HEK293 (cell line): Measurements from ENCODE around the gene S100A2.
A peak's percentile ranks its signal among the peaks of the same experiment; 100 is the strongest.

ENCODE experiments used
- CTCF ChIA-PET: fragments of 350-600 bp; formaldehyde crosslinking; extraction: SDS; loops from one replicate; lab custom pipeline; 2021; ENCODE audit warnings: antibody characterized with exemption; lab: Yijun Ruan, JAX
- POLR2A ChIA-PET: fragments of 300-600 bp; formaldehyde crosslinking; extraction: SDS; loops from one replicate; lab custom pipeline; 2020; ENCODE audit warnings: antibody characterized with exemption, inconsistent platforms; lab: Yijun Ruan, JAX
- H3K27ac ChIP-seq: fragments of 200-500 bp; sonication (Bioruptor generic); 2 replicates; pipeline ENCODE4 v1.5.1; 2014; ENCODE audit warnings: low read depth, low read length, control low read depth, inconsistent platforms; ENCODE audit errors: extremely low read depth
- H3K36me3 ChIP-seq, 2 experiments: fragments of 200-500 bp in 1 of 2; sonication (Bioruptor generic) in 1 of 2; 1 replicate in 1 of 2; 2 replicates in 1 of 2; pipeline ENCODE4 v1.5.1; 2014 to 2017; ENCODE audit warnings: inconsistent platforms in 2 of 2, low read length in 2 of 2; ENCODE audit not compliant: control insufficient read depth in 2 of 2, insufficient read depth in 1 of 2
- H3K4me1 ChIP-seq: fragments of 200-500 bp; sonication (Bioruptor generic); 2 replicates; pipeline ENCODE4 v1.5.1; 2014; ENCODE audit warnings: mild to moderate bottlenecking, low read length, inconsistent platforms; ENCODE audit not compliant: control insufficient read depth, insufficient read depth
- H3K4me3 ChIP-seq: 2 replicates; pipeline ENCODE4 v1.5.1; 2011; ENCODE audit warnings: low read depth, mild to moderate bottlenecking, control low read depth, low read length, moderate library complexity
- H3K9me3 ChIP-seq: fragments of 200-500 bp; sonication (Bioruptor generic); 2 replicates; pipeline ENCODE4 v1.5.1; 2014; ENCODE audit warnings: low read depth, low read length, inconsistent platforms; ENCODE audit not compliant: control insufficient read depth, insufficient read depth
- ATF2 ChIP-seq: fragments of 450-650 bp; formaldehyde crosslinking; IDR thresholded peaks from 2 replicates; pipeline ENCODE4 v1.5.1; 2016; ENCODE audit warnings: missing biosample characterization, missing genetic modification characterization, low read depth
- EGR2 ChIP-seq: fragments of 450-650 bp; formaldehyde crosslinking; IDR thresholded peaks from 2 replicates; pipeline ENCODE4 v1.5.1; 2016; ENCODE audit warnings: low read depth, missing biosample characterization, missing genetic modification characterization
- HIC1 ChIP-seq: fragments of 450-650 bp; formaldehyde crosslinking; IDR thresholded peaks from 2 replicates; pipeline ENCODE4 v1.5.1; 2016; ENCODE audit warnings: missing biosample characterization, missing genetic modification characterization
- KLF17 ChIP-seq: fragments of 450-650 bp; formaldehyde crosslinking; IDR thresholded peaks from 2 replicates; pipeline ENCODE4 v1.5.1; 2016; ENCODE audit warnings: missing biosample characterization, missing genetic modification characterization
- REPIN1 ChIP-seq: fragments of 450-650 bp; formaldehyde crosslinking; IDR thresholded peaks from 2 replicates; pipeline ENCODE4 v1.5.1; 2017; ENCODE audit warnings: missing biosample characterization, missing genetic modification characterization, low read depth
- SETDB1 ChIP-seq: IDR thresholded peaks from one replicate; pipeline ENCODE4 v1.6.1; 2017; ENCODE audit warnings: mild to moderate bottlenecking, low read length, moderate library complexity, mixed read lengths; ENCODE audit not compliant: insufficient read length
- ZBTB17 ChIP-seq: fragments of 450-650 bp; formaldehyde crosslinking; IDR thresholded peaks from 2 replicates; pipeline ENCODE4 v1.5.1; 2016; ENCODE audit warnings: missing biosample characterization, missing genetic modification characterization
- ZFHX2 ChIP-seq: fragments of 450-650 bp; formaldehyde crosslinking; conservative IDR thresholded peaks from 2 replicates; pipeline ENCODE4 v1.5.1; 2016; ENCODE audit warnings: missing biosample characterization, missing genetic modification characterization
- ZNF10 ChIP-seq: fragments of 450-650 bp; formaldehyde crosslinking; IDR thresholded peaks from 2 replicates; pipeline ENCODE4 v1.5.1; 2017; ENCODE audit warnings: missing biosample characterization, missing genetic modification characterization
- ZNF174 ChIP-seq: fragments of 450-650 bp; formaldehyde crosslinking; IDR thresholded peaks from 2 replicates; pipeline ENCODE4 v1.5.0; 2017; ENCODE audit warnings: missing biosample characterization, mild to moderate bottlenecking, missing genetic modification characterization
- ZNF214 ChIP-seq: fragments of 450-650 bp; formaldehyde crosslinking; IDR thresholded peaks from 2 replicates; pipeline ENCODE4 v1.5.1; 2017; ENCODE audit warnings: missing biosample characterization, mild to moderate bottlenecking, missing genetic modification characterization, borderline replicate concordance
- ZNF248 ChIP-seq: fragments of 450-650 bp; formaldehyde crosslinking; IDR thresholded peaks from 2 replicates; pipeline ENCODE4 v1.5.1; 2017; ENCODE audit warnings: missing biosample characterization, missing genetic modification characterization
- ZNF26 ChIP-seq: fragments of 450-650 bp; formaldehyde crosslinking; IDR thresholded peaks from 2 replicates; pipeline ENCODE4 v1.5.1; 2016; ENCODE audit warnings: missing biosample characterization, missing genetic modification characterization
- ZNF324 ChIP-seq: fragments of 450-650 bp; formaldehyde crosslinking; IDR thresholded peaks from 2 replicates; pipeline ENCODE4 v1.5.1; 2016; ENCODE audit warnings: missing biosample characterization, missing genetic modification characterization
- ZNF366 ChIP-seq: fragments of 450-650 bp; formaldehyde crosslinking; conservative IDR thresholded peaks from 2 replicates; pipeline ENCODE4 v1.5.1; 2016; ENCODE audit warnings: missing biosample characterization, missing genetic modification characterization
- ZNF423 ChIP-seq: fragments of 450-650 bp; formaldehyde crosslinking; IDR thresholded peaks from 2 replicates; pipeline ENCODE4 v1.5.1; 2016; ENCODE audit warnings: missing biosample characterization, missing genetic modification characterization
- ZNF549 ChIP-seq: fragments of 450-650 bp; IDR thresholded peaks from 2 replicates; pipeline ENCODE4 v1.5.1; 2018; ENCODE audit warnings: missing biosample characterization, missing genetic modification characterization, mild to moderate bottlenecking, inconsistent platforms, moderate library complexity
- ZNF626 ChIP-seq: fragments of 450-650 bp; sonication (Bioruptor Pico); formaldehyde crosslinking; IDR thresholded peaks from 2 replicates; pipeline ENCODE4 v1.5.1; 2018; ENCODE audit warnings: missing biosample characterization, missing genetic modification characterization, inconsistent platforms
- ZNF654 ChIP-seq: fragments of 450-650 bp; formaldehyde crosslinking; IDR thresholded peaks from 2 replicates; pipeline ENCODE4 v1.5.1; 2016; ENCODE audit warnings: low read depth, missing biosample characterization, missing genetic modification characterization
- ZNF785 ChIP-seq: fragments of 450-650 bp; formaldehyde crosslinking; IDR thresholded peaks from 2 replicates; pipeline ENCODE4 v1.5.1; 2016; ENCODE audit warnings: missing biosample characterization, missing genetic modification characterization
- ZSCAN16 ChIP-seq: fragments of 450-650 bp; formaldehyde crosslinking; IDR thresholded peaks from 2 replicates; pipeline ENCODE4 v1.5.1; 2016; ENCODE audit warnings: missing biosample characterization, missing genetic modification characterization
- ZSCAN18 ChIP-seq: fragments of 450-650 bp; formaldehyde crosslinking; IDR thresholded peaks from 2 replicates; pipeline ENCODE4 v1.5.1; 2016; ENCODE audit warnings: missing biosample characterization, missing genetic modification characterization
- ZSCAN23 ChIP-seq: fragments of 450-650 bp; formaldehyde crosslinking; IDR thresholded peaks from 2 replicates; pipeline ENCODE4 v1.5.1; 2016; ENCODE audit warnings: missing biosample characterization, missing genetic modification characterization
- ZSCAN5A ChIP-seq: fragments of 450-650 bp; formaldehyde crosslinking; IDR thresholded peaks from 2 replicates; pipeline ENCODE4 v1.5.1; 2016; ENCODE audit warnings: missing biosample characterization, missing genetic modification characterization

S100A2 gene

GRCh38 chr1:153608742-153609584, 43.3 kb upstream of the S100A2 start (continued):
- TF ChIP-seq HIC1 (tag by site-specific recombination) (no peak), ZNF174 (no peak), ZNF248 (tag by site-specific recombination) (no peak), ZNF785 (tag by site-specific recombination) (no peak), ZSCAN23 (tag by site-specific recombination) (no peak), ZNF324 (tag by site-specific recombination) (no peak), KLF17 (tag by site-specific recombination) (peak; percentile 98), ZSCAN16 (no peak), ZNF549 (tag by site-specific recombination) (no peak), SETDB1 (no peak), REPIN1 (tag by site-specific recombination) (no peak), ZNF10 (no peak), ZNF423 (tag by site-specific recombination) (no peak), ZNF654 (tag by site-specific recombination) (no peak), ATF2 (tag by site-specific recombination) (no peak), ZBTB17 (tag by site-specific recombination) (no peak)

- Histone ChIP-seq H3K4me1 (no peaks in the 10 kb centered on the region), H3K4me3 (no peak overlapping the region)
- POLR2A ChIA-PET = interaction anchor here (3.3 kb wide), 1 partner anchor 18 kb away, joined by 10 read pairs; the partner anchor contains the start of gene S100A13
- TF ChIP-seq ZSCAN18 (tag by site-specific recombination) (no peak), ZSCAN5A (tag by site-specific recombination) (no peak), EGR2 (tag by site-specific recombination) (peak; percentile 55), ZNF26 (tag by site-specific recombination) (no peak), ZNF626 (tag by site-specific recombination) (no peak), ZFHX2 (peak; percentile 54; the same call in 1 of the 2 replicates), ZNF366 (tag by site-specific recombination) (no peak), ZNF324 (tag by site-specific recombination) (no peak), ZNF214 (tag by site-specific recombination) (no peak), ZNF654 (tag by site-specific recombination) (no peak), KLF17 (tag by site-specific recombination) (no peak)
These were observed 42.5 kb upstream of the S100A2 start for GRCh38 chr1:153608089-153608682.

More at GRCh38 chr1:153608089-153608682, 42.5 kb upstream of the S100A2 start:
- CTCF ChIA-PET = interaction anchor here (0.6 to 2.8 kb wide), 2 partner anchors 19 to 123 kb away, joined by 3 to 16 read pairs; partner anchors contain the start of genes S100A1 and S100A13
- no peak overlapping the region for H3K27ac ChIP-seq
- H3K9me3 ChIP-seq = no peaks in the 10 kb centered on the region
- no peaks in the 10 kb centered on the region for H3K36me3 ChIP-seq
